Left ventricle myocardium inferior (tissue), 1 donor: Measurements from ENCODE around the gene HMX2. TPM values are rescaled to one million over a fixed set of nuclear protein-coding genes. Genes with fewer than 3 reads are reported as not detected.

ENCODE experiments used
- DNase-seq: peaks from one replicate; pipeline ENCODE4 v3.0.0-alpha.2; 2020
- H3K27ac ChIP-seq: fragments of 200-600 bp; replicated peaks from 2 replicates; pipeline ENCODE4 v1.8.0; 2021
- H3K27me3 ChIP-seq: fragments of 200-600 bp; 2 replicates; pipeline ENCODE4 v1.8.0; 2021; ENCODE audit warnings: low read depth
- H3K36me3 ChIP-seq: fragments of 200-600 bp; 2 replicates; pipeline ENCODE4 v1.8.0; 2021
- H3K4me1 ChIP-seq: fragments of 200-600 bp; 2 replicates; pipeline ENCODE4 v1.8.0; 2021
- H3K4me3 ChIP-seq: fragments of 200-600 bp; 2 replicates; pipeline ENCODE4 v1.8.0; 2021; ENCODE audit warnings: mild to moderate bottlenecking, moderate library complexity
- H3K9me3 ChIP-seq: fragments of 200-600 bp; replicated peaks from 2 replicates; pipeline ENCODE4 v1.8.0; 2021
- CTCF ChIP-seq: fragments of 200-600 bp; IDR thresholded peaks from 2 replicates; pipeline ENCODE4 v1.8.0; 2021; ENCODE audit warnings: antibody characterized with exemption, mild to moderate bottlenecking, borderline replicate concordance
- intact Hi-C: fragments of 100-400 bp; cut with micrococcal nuclease; formaldehyde crosslinking; loops from one replicate; pipeline ENCODE4 v1.11.0; 2022
- total RNA-seq: library from RNA; stranded (reverse); fragmentation: NEBNext Ultra II Directional; extraction: Animal tissue kit (Norgen Biotek cat#: 25700); gene quantifications from one replicate; pipeline ENCODE4 v1.2.1, GENCODE V29; 2021
- donor health status: DM: no; HTN: yes; CAD: no; lungs with severe emphysema.

The HMX2 gene
- total RNA-seq, 1 donor from 2014 or later = not detected

GRCh38 chr10:123140164-123140982 lies 7.6 kb upstream of the HMX2 start:
- Histone ChIP-seq H3K27me3 (peaks cover 100% of the 10 kb centered on the region), H3K4me1 (peaks cover 49% of the 10 kb centered on the region), H3K36me3 (no peaks in the 10 kb centered on the region), H3K9me3 (no peaks in the 10 kb centered on the region), H3K27ac (no peak overlapping the region), H3K4me3 (peak overlapping the region; percentile 9)
- DNase-seq = no peak
- TF ChIP-seq CTCF = no peak
- intact Hi-C loops = no loop called here

- intact Hi-C loops = no loop called here
- no peak for DNase-seq
- peaks cover 49% of the 10 kb centered on the region for H3K4me1 ChIP-seq
- H3K27me3 ChIP-seq = peaks cover 100% of the 10 kb centered on the region
- no peaks in the 10 kb centered on the region for H3K36me3 ChIP-seq
- H3K9me3 ChIP-seq = no peaks in the 10 kb centered on the region
- no peak for TF ChIP-seq CTCF
- H3K27ac ChIP-seq = no peak overlapping the region
- no peak overlapping the region for H3K4me3 ChIP-seq
Measured at GRCh38 chr10:123140983-123141390, 6.9 kb upstream of the HMX2 start.

- no peak for DNase-seq
- peaks cover 46% of the 10 kb centered on the region for H3K4me1 ChIP-seq
- intact Hi-C loops = no loop called here
- peaks cover 100% of the 10 kb centered on the region for H3K27me3 ChIP-seq
- H3K4me3 ChIP-seq = peak overlapping the region; percentile 9
- TF ChIP-seq CTCF = no peak
- no peaks in the 10 kb centered on the region for H3K9me3 ChIP-seq
- no peak overlapping the region for H3K27ac ChIP-seq
- H3K36me3 ChIP-seq = no peaks in the 10 kb centered on the region
Measured at GRCh38 chr10:123141791-123142700, 5.9 kb upstream of the HMX2 start.

GRCh38 chr10:123142701-123143161 lies 5.2 kb upstream of the HMX2 start:
- Histone ChIP-seq H3K4me3 (peak overlapping the region; percentile 9), H3K27ac (no peak overlapping the region), H3K36me3 (no peaks in the 10 kb centered on the region), H3K4me1 (peaks cover 42% of the 10 kb centered on the region), H3K27me3 (peaks cover 100% of the 10 kb centered on the region), H3K9me3 (no peaks in the 10 kb centered on the region)
- DNase-seq = no peak
- no peak for TF ChIP-seq CTCF
- intact Hi-C loops = no loop called here

GRCh38 chr10:123143162-123143824 lies 4.6 kb upstream of the HMX2 start:
- TF ChIP-seq CTCF = no peak
- intact Hi-C loops = no loop called here
- no peaks in the 10 kb centered on the region for H3K36me3 ChIP-seq
- H3K27ac ChIP-seq = no peak overlapping the region
- no peak for DNase-seq
- no peak overlapping the region for H3K4me3 ChIP-seq
- H3K27me3 ChIP-seq = peaks cover 100% of the 10 kb centered on the region
- H3K9me3 ChIP-seq = no peaks in the 10 kb centered on the region
- H3K4me1 ChIP-seq = peaks cover 43% of the 10 kb centered on the region
